Activated CD8-positive, alpha-beta memory T cell treated with anti-CD3 and anti-CD28 coated beads for 4 hours (primary cell): Measurements from ENCODE around the gene NHS.
A peak's percentile ranks its signal among the peaks of the same experiment; 100 is the strongest.
"Not testable (repeated sequence)": the region's sequence is repeated elsewhere in the genome, so short reads cannot be mapped to it uniquely, and the experiment has no call there.

ENCODE experiments used
- DNase-seq, 2 donors: peaks; one replicate each; pipeline ENCODE4 v3.0.0-alpha.2; 2020; ENCODE audit warnings: low read depth in 2 of 2

NHS gene

GRCh38 chrX:17496407-17496806 lies 121.4 kb downstream of the NHS start:
- DNase-seq: no peak

GRCh38 chrX:17497193-17497592 lies 122.2 kb downstream of the NHS start:
- no peak for DNase-seq

- DNase-seq: no peak
Measured at GRCh38 chrX:17499512-17499911, 124.5 kb downstream of the NHS start.

- DNase-seq: no peak
Measured at GRCh38 chrX:17500145-17500579, 125.2 kb downstream of the NHS start.

GRCh38 chrX:17501746-17502145 lies 126.7 kb downstream of the NHS start:
- DNase-seq: no peak

GRCh38 chrX:17506352-17506751 lies 131.4 kb downstream of the NHS start:
- not testable (repeated sequence) for DNase-seq

- no peak for DNase-seq
Measured at GRCh38 chrX:17511556-17511955, 136.6 kb downstream of the NHS start.

- no peak for DNase-seq
Measured at GRCh38 chrX:17519358-17519757, 144.4 kb downstream of the NHS start.

GRCh38 chrX:17520016-17520615 lies 145.1 kb downstream of the NHS start:
- no peak for DNase-seq

GRCh38 chrX:17521871-17522693 lies 147.1 kb downstream of the NHS start:
- no peak for DNase-seq

GRCh38 chrX:17525266-17525665 lies 150.3 kb downstream of the NHS start:
- no peak for DNase-seq

- no peak for DNase-seq
Measured at GRCh38 chrX:17525762-17526555, 151.0 kb downstream of the NHS start.

- DNase-seq: no peak
Measured at GRCh38 chrX:17527135-17527701, 152.2 kb downstream of the NHS start.

GRCh38 chrX:17527922-17528321 lies 152.9 kb downstream of the NHS start:
- no peak for DNase-seq

GRCh38 chrX:17529151-17529745 lies 154.2 kb downstream of the NHS start:
- DNase-seq: no peak

GRCh38 chrX:17531500-17531899 lies 156.5 kb downstream of the NHS start:
- DNase-seq: no peak

- peak in 1 of 2 donors; percentile 3 for DNase-seq
Measured at GRCh38 chrX:17535229-17535628, 160.2 kb downstream of the NHS start.

GRCh38 chrX:17537723-17538243 lies 162.8 kb downstream of the NHS start:
- no peak for DNase-seq

GRCh38 chrX:17542123-17542522 lies 167.1 kb downstream of the NHS start:
- no peak for DNase-seq

- DNase-seq: no peak
Measured at GRCh38 chrX:17544821-17545220, 169.8 kb downstream of the NHS start.

GRCh38 chrX:17546356-17546755 lies 171.4 kb downstream of the NHS start:
- DNase-seq: no peak

GRCh38 chrX:17547658-17548057 lies 172.7 kb downstream of the NHS start:
- no peak for DNase-seq
